GM18951 (cell line): ENCODE measurements around the gene PFDN6.
A peak's percentile ranks its signal among the peaks of the same experiment; 100 is the strongest.
"Not testable (repeated sequence)": the region's sequence is repeated elsewhere in the genome, so short reads cannot be mapped to it uniquely, and the experiment has no call there.

Experiments
- POLR2A ChIP-seq: IDR thresholded peaks from 4 replicates; pipeline ENCODE4 v1.6.1; 2011; ENCODE audit warnings: mild to moderate bottlenecking; ENCODE audit not compliant: insufficient read length, insufficient read depth; ENCODE audit errors: extremely low read depth
- in situ Hi-C: fragments of 300-500 bp; cut with MboI; formaldehyde crosslinking; loops from one replicate; pipeline ENCODE4 v1.12.0; 2022; ENCODE audit warnings: low sequenced_read_pairs, mixed read lengths, inconsistent platforms; ENCODE audit not compliant: unreplicated experiment

PFDN6 gene

DNA sequence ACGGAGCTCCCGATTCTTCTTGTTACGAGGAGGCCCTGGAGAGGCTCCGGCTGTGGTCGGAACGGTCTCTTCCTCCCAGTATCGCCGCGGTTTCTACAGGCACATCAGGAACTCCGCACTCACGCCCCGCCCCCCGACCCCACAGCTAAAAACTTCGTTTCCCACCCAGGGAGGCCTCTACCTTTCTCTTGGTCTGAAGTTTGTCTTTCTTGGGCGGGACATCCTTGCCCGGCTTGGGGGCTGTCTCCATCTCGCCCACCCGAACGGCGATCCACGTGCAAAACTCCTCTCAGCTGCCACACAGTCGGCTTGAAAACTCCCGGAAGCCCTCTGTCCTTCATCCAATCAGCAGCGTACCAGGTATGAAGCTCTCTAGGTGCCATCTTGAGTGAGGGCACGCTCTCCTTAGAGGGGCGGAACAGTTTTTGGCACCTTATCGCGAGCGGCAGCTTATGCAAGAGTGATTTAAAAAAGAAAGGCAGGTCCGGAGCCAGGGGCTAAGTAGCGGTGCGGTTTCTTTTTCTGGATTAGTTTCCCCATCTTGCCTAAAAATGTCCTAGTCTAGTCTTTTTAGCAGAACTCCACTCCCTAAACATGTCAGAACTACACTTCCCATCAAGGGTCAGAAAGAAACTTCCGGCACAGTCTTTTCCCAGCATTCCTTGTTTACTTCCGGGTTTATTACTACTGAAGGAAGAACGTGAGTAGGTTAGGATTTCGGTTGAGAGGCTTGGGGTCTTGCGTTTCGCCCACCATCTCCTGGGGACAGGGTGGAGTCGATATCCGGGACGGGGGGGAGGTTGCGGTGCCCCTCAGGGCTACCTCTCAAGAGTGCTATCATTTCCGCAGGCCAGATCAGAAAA is at the start of gene PFDN6, which contains the start of gene WDR46:
TSS of gene PFDN6 (plus strand) at position 681 of the 863 bp plus-strand sequence. CDS start 256 bp downstream, outside the sequence.
TSS of gene WDR46 (minus strand) at position 319 of the 863 bp plus-strand sequence. CDS start at position 250, 69 bp downstream.
- peak; percentile 42 for TF ChIP-seq POLR2A
- in situ Hi-C loops = no loop called here

DNA sequence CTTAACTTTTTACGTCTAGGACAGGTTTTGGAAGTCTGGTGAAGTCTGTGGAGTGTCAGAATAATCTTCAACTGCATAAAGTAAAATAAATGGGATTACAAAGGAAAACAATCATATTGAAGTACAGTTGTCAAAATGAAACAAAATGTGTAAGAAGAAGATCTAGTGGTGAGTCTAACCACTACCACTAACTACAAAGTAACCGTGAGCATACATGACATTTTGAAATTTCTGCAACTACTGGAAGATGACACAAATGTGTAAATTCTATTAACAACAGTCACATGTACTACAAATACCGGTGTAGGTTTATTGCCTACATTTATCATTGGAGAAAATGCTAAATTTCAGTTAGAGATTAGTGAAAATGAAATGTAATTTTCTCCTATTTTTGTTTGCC is 47.4 kb upstream of the PFDN6 start:
- TF ChIP-seq POLR2A = no peak
- in situ Hi-C loops = no loop called here

DNA sequence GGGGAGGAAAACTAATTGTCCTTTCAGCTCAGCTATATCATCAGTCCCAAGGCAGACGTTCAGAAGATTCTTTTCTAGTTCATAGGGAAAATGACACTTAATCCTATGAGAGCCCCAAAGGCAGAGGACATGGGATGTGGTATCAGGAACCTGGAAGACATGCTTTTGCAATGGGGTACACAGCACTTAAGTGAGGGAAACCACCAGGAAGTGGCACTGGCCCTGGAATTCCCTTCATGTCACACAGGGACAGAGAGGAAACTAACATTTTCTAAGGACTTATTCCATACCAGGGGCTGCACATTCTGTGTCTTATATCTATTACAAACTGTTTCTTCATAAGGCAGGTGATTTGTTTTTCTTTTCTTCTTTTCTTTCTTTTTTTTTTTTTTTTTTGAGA is 45.9 kb upstream of the PFDN6 start:
- in situ Hi-C loops = no loop called here
- no peak for TF ChIP-seq POLR2A

DNA sequence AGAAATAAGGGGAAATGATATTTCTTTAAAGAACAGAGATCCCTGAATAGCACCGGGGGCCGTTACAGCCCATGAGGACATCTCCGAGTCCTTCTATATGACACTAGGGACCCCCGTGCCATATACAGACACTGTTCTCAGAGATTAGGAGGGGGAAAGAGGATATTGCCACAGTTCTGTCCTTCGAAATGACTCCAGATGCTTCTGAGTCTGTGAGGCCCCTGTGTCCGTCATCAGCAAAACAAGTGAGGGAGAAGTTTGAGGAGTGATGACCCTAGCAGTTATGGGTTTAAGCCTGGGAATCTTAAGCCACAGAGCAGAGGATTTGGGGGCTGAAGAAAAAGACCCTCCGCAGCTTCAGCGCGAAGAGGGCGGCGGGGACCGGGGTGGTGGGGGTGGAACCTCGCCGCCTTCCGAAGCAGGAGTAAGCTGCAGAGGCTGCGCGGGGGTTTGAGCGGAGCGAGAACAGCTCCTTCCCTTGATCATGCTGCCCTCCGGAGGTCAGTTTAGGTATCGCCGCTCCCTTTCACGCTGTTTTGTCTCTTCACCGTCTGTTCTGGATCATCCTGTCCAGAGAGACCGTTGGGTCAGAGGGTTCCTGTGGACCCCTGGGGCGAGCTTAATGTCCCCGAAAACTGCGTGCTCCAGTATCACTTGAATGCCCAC is 41.3 kb upstream of the PFDN6 start:
- TF ChIP-seq POLR2A = no peak
- in situ Hi-C loops = no loop called here

DNA sequence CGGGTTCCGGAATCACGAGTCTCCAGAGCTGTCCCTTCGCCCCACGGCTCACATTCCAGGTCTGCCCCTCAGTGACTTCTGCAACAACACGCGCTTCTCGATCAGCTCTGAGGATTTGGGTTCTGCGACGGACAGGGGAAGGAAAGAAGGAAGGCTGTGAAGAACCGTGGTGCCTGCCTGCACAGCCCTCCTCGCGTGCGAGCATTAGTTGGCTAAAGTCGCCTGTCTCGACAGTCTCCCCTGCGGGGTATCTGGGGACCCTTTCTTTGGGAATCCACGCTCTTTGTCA is 40.8 kb upstream of the PFDN6 start:
- TF ChIP-seq POLR2A = no peak
- in situ Hi-C loops = no loop called here

DNA sequence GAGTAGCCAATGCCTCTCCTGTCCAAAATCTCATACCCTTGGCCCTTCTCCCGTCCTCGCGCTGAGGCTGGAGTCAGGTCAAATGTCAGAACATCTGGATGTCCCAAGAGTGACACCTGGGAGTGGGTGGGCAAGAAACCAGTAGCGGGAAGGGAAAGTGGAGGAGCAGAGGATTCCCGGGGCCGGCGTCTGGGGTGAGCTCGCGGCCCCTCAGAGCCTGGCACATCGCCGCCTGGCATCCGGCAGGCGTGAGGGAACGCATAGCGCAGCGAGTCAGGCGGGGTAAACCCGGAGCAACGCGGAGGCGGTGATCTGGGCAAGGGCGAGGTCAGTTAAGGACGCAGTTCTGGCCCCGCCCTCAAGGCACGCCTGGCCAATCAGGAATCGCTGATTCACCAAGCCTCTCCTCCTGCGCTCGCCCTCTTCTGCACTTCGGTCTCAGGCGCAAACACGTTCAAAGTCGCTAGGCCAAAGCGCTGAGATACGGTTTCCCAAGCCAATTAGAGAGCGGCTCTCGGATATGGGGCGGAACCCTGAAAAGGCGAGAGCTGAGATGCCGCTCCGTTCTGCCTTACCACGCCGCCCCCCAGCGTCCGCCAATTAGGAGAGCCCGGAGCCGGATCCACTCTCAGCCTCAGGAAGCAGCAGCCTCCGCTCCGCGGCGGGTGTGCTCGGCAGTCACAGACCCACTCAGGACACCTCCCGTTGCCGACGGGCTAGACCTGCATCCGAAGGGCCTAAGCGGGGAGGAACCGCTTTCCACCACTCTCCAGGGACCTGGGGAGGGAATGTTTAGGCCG is 40.3 kb upstream of the PFDN6 start:
- peak; percentile 95 for TF ChIP-seq POLR2A
- in situ Hi-C loops = no loop called here

DNA sequence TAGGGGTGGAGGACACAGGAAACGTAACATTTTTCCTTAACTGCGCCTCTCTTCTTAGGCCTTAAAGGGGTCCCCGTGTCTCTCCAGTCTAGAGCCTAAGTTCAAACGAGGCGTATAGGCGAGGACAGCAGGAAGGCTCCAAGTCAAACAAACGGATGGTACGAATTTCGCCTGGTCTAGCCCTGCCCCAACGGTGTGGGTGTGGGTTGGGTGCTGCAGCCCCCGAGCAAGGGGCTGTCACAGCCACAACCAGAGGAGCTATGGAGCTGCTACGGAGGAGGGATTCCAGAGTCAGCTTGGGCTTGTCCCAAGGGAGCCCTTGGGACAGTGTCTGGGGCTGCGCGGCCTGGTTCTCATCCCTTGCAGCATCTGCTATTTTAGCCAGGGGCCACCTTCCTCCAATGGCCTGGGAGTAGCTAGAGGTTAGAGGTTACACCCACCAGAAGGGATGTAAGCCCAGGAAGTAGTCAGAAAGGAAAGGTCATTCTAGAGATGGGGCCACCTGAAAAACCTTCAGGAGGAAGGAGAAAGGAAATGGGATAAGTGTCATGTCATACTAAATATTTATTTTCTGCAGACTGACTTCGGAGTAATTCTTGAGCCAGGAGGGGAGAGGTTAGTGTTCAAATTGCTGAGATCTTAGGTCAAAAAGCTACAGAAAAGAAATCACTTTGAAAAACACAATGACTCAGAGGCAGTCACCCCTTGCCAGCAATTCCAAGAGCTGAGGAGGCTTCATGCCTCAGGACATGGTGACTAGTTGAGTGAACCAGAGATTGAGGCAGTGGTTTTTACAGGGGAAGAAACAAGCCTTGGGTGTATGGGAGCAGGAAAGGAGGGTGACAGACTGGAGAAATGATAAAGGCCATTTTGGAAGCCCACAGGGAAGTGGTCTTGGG is 39.4 kb upstream of the PFDN6 start:
- in situ Hi-C loops = loop anchor here (5.0 kb wide), 1 partner anchor 88 kb away; no protein-coding TSS in a partner anchor
- TF ChIP-seq POLR2A = no peak

DNA sequence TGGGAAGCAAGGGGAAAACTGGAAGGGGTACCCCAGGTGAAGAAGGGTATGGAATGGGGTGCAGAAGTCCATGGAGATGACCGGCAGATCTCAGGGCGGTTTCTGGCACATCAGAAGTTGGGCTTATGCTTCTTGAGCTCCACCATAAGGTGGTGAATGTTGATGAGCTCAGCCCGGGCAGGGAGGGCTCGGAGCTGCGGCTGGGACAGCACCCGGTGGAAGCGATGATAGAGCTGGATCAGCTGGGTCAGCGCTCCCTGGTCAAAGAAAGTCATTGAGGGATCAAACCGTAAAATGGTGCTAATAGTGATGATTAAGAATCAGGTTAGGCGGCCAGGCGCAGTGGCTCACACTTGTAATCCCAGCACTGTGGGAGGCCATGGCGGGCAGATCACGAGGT is 38.7 kb upstream of the PFDN6 start:
- in situ Hi-C loops = loop anchor here (5.0 kb wide), 1 partner anchor 88 kb away; no protein-coding TSS in a partner anchor

DNA sequence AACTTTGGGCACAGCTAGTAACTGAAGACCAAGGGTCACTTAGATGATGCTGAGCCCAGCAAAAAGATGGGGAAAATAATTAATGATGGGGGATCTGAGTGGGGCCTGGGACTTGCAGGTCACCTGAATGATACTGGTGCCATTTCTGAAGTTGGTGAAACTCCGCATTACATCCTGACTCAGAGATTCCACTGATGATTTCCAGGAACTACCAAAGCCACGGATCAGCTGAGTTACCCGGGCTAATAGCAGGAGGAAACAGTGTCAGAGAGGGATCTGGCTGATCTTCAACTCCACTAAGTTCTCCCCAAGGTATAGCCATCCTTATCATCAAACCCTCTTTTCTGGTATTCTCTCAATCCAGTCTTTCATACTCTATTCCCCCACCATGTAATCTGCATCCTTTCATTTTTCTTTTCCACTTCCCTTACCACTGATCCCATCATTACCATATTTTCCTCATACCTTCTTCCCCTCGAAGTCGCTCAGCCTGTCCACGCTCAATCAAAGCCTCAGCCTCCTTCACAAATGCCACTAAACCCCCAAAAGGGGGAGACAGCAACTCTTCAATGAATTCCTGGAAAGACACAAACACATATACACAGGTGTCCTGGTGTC is 37.9 kb upstream of the PFDN6 start:
- in situ Hi-C loops = loop anchor here (5.0 kb wide), 1 partner anchor 89 kb away; no protein-coding TSS in a partner anchor
- no peak for TF ChIP-seq POLR2A

More for the DNA sequence above, 38.7 kb upstream of the PFDN6 start:
- no peak for TF ChIP-seq POLR2A

DNA sequence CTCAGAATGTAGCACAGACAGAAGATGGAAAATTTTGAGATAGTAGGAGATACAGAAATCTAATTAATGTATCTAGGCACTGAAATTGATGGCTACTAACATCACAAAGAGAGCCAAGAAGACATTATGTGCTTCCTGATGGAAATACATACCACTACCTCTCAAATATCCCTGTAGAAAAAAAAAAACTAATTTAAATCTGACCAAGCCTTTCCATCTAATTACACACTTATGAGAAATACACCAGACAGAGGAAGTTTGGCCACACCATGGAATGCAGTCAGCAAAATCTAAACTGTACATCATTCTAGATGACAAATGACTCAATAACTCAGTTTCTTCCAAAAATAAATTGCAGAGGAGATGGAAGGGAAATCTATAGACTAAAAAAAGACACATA is 36.6 kb upstream of the PFDN6 start:
- no peak for TF ChIP-seq POLR2A
- in situ Hi-C loops = loop anchor here (5.0 kb wide), 1 partner anchor 90 kb away; no protein-coding TSS in a partner anchor

DNA sequence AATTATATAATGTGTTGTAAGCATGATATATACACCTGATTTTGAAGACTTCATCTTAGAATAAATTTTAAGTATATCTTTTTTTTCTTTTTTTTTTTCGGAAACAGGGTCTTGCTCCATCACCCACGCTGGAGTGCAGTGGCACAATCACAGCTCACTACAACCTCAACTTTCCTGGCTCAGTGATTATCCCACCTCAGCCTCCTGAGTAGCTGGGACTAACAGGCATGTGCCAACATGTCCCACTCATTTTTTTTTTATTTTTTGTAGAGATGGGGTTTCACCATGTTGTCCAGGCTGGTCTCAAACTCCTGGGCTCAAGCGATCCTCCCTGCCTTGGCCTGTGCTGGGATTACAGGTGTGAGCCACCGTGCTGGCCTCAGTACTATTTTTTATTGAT is 34.8 kb upstream of the PFDN6 start:
- in situ Hi-C loops = loop anchor here (5.0 kb wide), 1 partner anchor 92 kb away; no protein-coding TSS in a partner anchor
- TF ChIP-seq POLR2A = no peak

DNA sequence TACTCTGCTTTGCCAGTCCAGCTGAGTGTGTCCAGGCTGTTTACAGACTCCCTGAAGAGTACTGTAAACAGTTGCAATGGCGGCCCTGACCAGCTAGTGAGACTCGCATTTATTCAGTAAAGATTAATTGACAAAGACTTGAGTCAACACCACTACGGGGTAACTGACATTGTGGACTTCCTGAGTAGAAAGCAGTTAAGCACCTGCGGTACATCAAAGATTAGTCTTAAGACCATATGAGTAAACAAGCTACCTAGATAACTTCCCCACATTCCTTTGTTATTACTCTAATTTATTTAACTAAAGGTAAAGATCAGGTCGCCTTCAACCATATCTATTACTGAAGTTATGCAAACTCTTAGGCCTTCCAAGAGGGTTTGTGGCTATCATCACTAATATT is 30.4 kb upstream of the PFDN6 start:
- in situ Hi-C loops = no loop called here
- TF ChIP-seq POLR2A = no peak

DNA sequence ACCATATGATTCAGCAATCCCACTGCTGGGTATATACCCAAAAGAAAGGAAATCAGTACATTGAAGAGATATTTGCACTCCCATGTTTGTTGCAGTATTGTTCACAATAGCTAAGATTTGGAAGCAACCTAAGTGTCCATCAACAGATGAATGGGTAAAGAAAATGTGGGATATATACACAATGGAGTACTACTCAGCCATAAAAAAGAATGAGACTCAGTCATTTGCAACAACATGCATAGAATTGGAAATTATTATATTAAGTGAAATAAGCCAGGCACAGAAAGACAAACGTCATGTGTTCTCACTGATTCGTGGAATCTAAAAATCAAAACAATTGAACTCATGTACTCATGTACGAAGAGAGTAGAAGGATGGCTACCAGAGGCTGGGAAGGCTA is 26.9 kb upstream of the PFDN6 start:
- in situ Hi-C loops = not testable (repeated sequence)
